Measurements from ENCODE around the gene OPCML.

OPCML gene

GRCh38 chr11:132691848-132692550, 840.3 kb downstream of the OPCML start:
- FAIRE-seq = no peak

DNA sequence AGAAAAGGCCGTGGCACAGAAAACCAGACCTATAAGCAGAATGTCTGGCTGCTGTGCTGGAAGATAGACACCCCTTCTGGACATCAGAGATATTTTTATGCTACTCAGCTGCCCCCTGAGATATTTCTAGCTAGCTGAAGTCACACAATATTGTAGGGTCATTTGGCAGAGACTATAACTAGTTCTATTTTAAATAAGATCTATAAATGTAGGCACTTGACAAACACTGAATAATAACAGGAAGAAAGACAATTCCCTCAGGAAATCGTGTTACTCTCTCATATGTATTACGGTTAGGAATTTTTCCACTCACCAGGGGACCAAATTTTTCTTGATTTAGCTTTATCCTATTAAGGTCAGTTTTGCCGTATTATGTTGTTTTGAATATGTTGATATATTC, 845.4 kb downstream of the OPCML start:
- FAIRE-seq = no peak

GRCh38 chr11:132685174-132685611, 847.1 kb downstream of the OPCML start:
- FAIRE-seq = no peak

- FAIRE-seq = no peak
Measured at GRCh38 chr11:132683602-132684001, 848.7 kb downstream of the OPCML start.

GRCh38 chr11:132681971-132682370, 850.3 kb downstream of the OPCML start:
- FAIRE-seq = no peak

GRCh38 chr11:132680584-132680983, 851.7 kb downstream of the OPCML start:
- no peak for FAIRE-seq

DNA sequence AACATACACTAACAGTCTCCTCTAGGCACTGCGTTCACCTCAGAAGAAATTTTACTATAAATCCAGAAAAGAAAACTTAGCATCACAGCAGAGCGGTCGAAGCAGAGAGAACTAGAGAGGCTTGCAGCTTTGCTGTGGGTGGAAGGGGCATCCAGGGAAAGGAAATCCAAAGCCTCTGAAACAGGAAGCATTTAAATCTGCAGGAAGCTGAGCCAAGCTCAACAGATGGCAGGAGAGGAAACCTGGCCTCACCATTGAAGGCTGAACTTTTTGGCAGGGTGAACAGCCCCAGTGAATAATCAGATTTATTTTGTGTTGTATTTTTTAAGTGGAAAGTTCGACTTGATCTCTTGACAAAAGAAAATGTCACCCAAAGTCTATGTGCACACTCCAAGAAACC, 858.1 kb downstream of the OPCML start:
- FAIRE-seq = no peak

DNA sequence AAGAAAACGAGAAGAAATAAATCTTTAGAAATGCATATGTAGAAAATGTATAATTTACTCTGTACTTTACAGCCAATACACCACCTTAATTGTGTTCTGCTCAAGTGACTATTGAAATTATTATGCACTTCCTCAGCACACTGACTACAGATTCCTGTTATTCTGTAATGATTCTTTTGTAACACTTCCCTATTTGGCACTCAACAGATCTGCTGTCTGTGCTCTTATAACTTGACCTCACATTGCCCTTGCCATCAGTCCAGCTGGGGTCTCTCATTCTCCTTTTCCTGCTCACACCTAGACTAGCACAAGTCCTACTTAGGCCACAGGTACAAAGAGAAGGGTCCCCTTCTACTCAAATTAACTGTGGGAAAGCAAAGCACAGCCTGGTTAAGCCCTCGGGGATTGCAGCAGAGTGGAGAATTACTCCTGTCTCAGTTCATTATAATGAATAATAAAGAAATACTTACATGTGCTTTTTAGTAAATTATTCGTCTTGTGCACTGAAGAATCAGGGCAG, 860.4 kb downstream of the OPCML start:
- FAIRE-seq = no peak

GRCh38 chr11:132670921-132671675, 861.2 kb downstream of the OPCML start:
- no peak for FAIRE-seq

GRCh38 chr11:132669949-132670348, 862.4 kb downstream of the OPCML start:
- FAIRE-seq = no peak

GRCh38 chr11:132665205-132665604, 867.1 kb downstream of the OPCML start:
- no peak for FAIRE-seq

GRCh38 chr11:132658696-132659095, 873.6 kb downstream of the OPCML start:
- FAIRE-seq = no peak

DNA sequence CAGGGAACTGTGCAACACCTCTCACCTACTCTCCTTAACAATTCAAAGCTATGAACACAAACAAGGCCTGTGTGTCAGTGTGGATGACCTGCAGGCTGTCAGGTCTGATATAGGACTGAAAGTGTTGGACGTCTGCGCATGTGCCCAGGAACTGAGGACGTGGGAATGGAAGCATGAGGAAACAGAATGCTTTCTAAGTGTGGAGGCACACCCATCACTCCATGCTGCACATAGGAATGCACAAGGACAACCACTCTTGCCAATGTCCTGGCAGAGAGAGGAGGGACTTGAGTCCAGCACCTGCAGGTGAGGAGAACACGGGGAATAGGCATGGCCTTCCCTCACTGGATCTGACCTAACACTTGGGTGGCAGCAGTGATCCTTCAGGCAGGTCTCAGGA, 874.3 kb downstream of the OPCML start:
- no peak for FAIRE-seq

GRCh38 chr11:132655187-132655855, 877.0 kb downstream of the OPCML start:
- FAIRE-seq = no peak

DNA sequence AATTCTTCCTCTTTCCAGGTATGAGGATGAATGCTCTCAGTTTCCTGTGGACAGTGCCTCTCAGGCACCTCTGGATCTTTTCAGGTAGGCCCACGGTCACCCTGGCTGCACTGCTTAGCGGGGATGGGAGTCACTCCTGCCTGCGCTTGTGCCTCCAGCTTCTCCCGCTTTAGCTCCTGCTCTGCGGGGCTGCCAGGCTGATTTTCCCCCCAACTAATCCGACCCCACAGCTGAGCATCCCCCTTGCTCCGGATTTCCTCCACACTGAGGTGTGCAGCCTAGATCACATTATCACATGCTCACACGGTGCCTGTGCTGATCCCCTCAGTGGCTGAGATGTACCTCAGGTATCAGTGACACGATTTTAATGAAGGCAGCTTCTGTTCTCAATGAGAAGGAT, 879.1 kb downstream of the OPCML start:
- no peak for FAIRE-seq

- FAIRE-seq = no peak
Measured at GRCh38 chr11:132650969-132651720, 881.2 kb downstream of the OPCML start.

GRCh38 chr11:132649277-132649676, 883.0 kb downstream of the OPCML start:
- no peak for FAIRE-seq

- no peak for FAIRE-seq
Measured at GRCh38 chr11:132648851-132649250, 883.5 kb downstream of the OPCML start.

- no peak for FAIRE-seq
Measured at GRCh38 chr11:132646890-132647289, 885.4 kb downstream of the OPCML start.

DNA sequence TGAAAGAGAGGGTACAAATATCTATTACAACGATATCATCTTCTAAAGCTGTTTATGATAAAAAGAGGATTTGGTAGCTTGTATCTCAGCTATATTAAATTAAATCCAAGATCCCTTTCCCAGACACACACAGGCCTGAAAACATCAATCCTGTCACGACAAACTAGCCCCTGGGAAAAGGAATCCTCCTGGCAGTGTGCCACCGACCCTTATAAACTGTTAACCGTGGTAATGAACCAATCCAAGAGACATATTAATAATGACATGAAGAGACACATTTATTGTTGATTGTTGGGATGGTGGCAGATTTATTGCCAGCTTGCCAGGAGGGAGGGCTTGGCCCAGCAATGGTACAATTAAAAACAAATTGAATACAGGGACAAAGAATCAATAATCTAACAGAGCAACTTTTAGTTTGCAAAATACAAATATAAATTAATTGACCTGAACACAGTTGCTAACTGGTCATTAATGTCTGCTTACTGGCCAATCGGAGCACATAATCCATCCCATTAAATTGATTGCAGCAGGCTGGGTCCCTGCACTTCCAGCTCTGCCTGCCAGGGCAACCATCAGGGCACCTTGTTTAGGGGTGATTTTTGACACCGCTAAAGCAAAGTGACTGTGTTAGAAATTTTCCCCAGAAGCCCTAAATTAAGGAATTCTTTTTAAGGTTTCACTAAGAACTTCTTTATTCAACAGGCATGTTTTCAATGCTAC, 887.6 kb downstream of the OPCML start:
- no peak for FAIRE-seq

DNA sequence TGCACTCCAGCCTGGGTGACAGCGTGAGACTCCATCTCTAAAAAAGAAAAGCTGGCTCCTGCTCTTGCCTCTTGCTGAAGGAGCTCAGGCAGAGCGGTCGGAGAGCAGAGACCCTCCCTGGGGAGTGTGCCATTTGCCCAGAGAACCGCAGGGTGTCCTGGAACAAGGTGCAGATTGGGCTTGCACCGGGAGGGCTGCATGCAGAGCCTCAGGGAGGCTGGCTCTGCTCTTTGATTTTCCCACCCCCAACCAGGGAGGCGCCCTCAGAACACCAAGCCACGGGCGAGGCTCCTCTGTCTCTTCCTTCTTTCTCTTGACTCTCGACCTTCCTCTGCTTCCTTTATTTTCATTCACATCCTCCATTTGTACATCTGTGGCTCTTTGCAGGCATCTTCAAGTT, 889.1 kb downstream of the OPCML start:
- no peak for FAIRE-seq

DNA sequence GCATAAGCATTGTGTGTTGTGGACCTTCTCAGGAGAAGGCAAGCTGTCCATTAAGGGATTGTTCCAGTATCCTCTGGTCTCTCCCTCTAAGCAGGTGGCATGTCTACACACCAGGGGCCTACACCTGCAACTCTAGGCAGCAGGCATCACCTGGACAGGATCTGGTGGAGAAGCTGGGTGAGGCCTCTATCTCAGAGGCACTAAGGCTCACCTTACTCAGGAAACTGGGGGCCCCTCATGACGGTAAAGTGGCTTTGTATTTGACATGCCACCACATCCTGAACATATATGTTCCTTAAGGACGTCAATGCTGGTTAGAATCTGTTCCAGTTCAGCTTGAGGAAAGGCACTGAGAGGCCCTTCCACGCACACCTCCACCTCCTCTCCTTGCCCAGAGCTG, 891.3 kb downstream of the OPCML start:
- no peak for FAIRE-seq
